K562 (cell line): ENCODE data around the gene ETDA. TPM values are rescaled to one million over a fixed set of nuclear protein-coding genes. Genes with fewer than 3 reads are reported as not detected.

Experiments used
- ATAC-seq: fragments of 200-7000 bp; cut with Tn5 transposase; 3 replicates; pipeline ENCODE4 v1.9.1; 2020; ENCODE audit warnings: moderate library complexity
- BruUV-seq: library from RNA; stranded (reverse); fragments of 400-500 nt; replicated peaks from 2 replicates; lab custom pipeline; 2021; lab: Mats Ljungman, UMichigan
- CTCF ChIA-PET: fragments of 300-600 bp; formaldehyde crosslinking; extraction: SDS; loops from one replicate; lab custom pipeline; 2021; ENCODE audit warnings: low intra/inter-chr PET ratio; lab: Yijun Ruan, JAX
- POLR2A ChIA-PET: fragments of 300-600, 350-650 bp; sonication (Branson Sonifier 250); formaldehyde crosslinking; extraction: SDS; loops from one replicate; lab custom pipeline; 2021; ENCODE audit warnings: antibody characterized with exemption, inconsistent platforms; lab: Yijun Ruan, JAX
- DNase-seq, 4 experiments: peaks; one replicate each; pipeline versions ENCODE4 v3.0.0 to v3.0.0-alpha.2; 2011 to 2018; ENCODE audit warnings: low spot score in 3 of 4, mixed read lengths in 3 of 4; ENCODE audit errors: extremely low read depth in 1 of 4
- FAIRE-seq: peaks from 2 replicates; lab custom pipeline; 2011; peaks lifted over from hg19 to GRCh38; lab: Jason Lieb, UNC
- H2AFZ ChIP-seq: 2 replicates; pipeline ENCODE4 v1.6.0; 2011; ENCODE audit warnings: low read depth, low read length, control low read depth, inconsistent platforms
- H3K27ac ChIP-seq: fragments of 200-600 bp; 3 replicates; pipeline ENCODE4 v1.8.0; 2011; ENCODE audit warnings: low read depth, mild to moderate bottlenecking, control low read depth, inconsistent platforms, low read length, moderate library complexity, mixed read lengths; ENCODE audit errors: extremely low read depth
- H3K27me3 ChIP-seq, 2 experiments: fragments of 300-600 bp in 1 of 2; 2 replicates in 1 of 2; 3 replicates in 1 of 2; pipeline versions ENCODE4 v1.6.0 to v1.8.0; 2011; ENCODE audit warnings: inconsistent platforms in 2 of 2, low read length in 2 of 2, mild to moderate bottlenecking in 1 of 2, mixed read lengths in 1 of 2, moderate library complexity in 1 of 2; ENCODE audit not compliant: control insufficient read depth in 2 of 2, insufficient read depth in 2 of 2
- H3K36me3 ChIP-seq: fragments of 300-600 bp; 3 replicates; pipeline ENCODE4 v1.8.0; 2011; ENCODE audit warnings: mild to moderate bottlenecking, low read length, inconsistent platforms; ENCODE audit not compliant: control insufficient read depth, insufficient read depth
- H3K4me1 ChIP-seq, 2 experiments: fragments of 200-600 bp in 1 of 2; replicated peaks in 1 of 2; 2 replicates in 1 of 2; 3 replicates in 1 of 2; pipeline versions ENCODE4 v1.5.1 to v1.8.0; 2011; ENCODE audit warnings: inconsistent platforms in 2 of 2, low read length in 2 of 2, mild to moderate bottlenecking in 1 of 2, mixed read lengths in 1 of 2, moderate library complexity in 1 of 2; ENCODE audit not compliant: control insufficient read depth in 2 of 2, insufficient read depth in 2 of 2
- H3K4me2 ChIP-seq: 2 replicates; pipeline ENCODE4 v1.6.1; 2011; ENCODE audit warnings: low read length, control low read depth, inconsistent platforms, mixed read lengths; ENCODE audit not compliant: insufficient read depth
- H3K4me3 ChIP-seq: fragments of 200-600 bp; sonication (generic), shearing (Covaris generic); 2 replicates; pipeline ENCODE4 v1.5.1; 2016; ENCODE audit warnings: control low read depth, inconsistent platforms
- H3K79me2 ChIP-seq: fragments of 200-600 bp; 3 replicates; pipeline ENCODE4 v1.8.0; 2011; ENCODE audit warnings: low read length, inconsistent platforms; ENCODE audit not compliant: control insufficient read depth, insufficient read depth
- H3K9ac ChIP-seq, 2 experiments: 2 replicates each; pipeline versions ENCODE4 v1.6.0 to v1.6.1; 2011; ENCODE audit warnings: low read depth in 2 of 2, low read length in 2 of 2, control low read depth in 1 of 2, inconsistent platforms in 1 of 2, mild to moderate bottlenecking in 1 of 2, mixed read lengths in 1 of 2; ENCODE audit not compliant: insufficient read depth in 1 of 2
- H3K9me1 ChIP-seq: one replicate; pipeline ENCODE4 v1.6.0; 2011; ENCODE audit warnings: inconsistent platforms, mild to moderate bottlenecking, low read length, moderate library complexity; ENCODE audit not compliant: control insufficient read depth, insufficient read depth
- H3K9me3 ChIP-seq: replicated peaks from 2 replicates; pipeline ENCODE4 v1.5.1; 2011; ENCODE audit warnings: low read depth, low read length, inconsistent platforms; ENCODE audit not compliant: control insufficient read depth, insufficient read depth
- H4K20me1 ChIP-seq: replicated peaks from 2 replicates; pipeline ENCODE4 v1.6.1; 2011; ENCODE audit warnings: low read length, inconsistent platforms, mixed read lengths; ENCODE audit not compliant: control insufficient read depth, insufficient read depth
- BMI1 ChIP-seq: fragments of 150-350 bp; IDR thresholded peaks from 2 replicates; pipeline ENCODE4 v1.6.1; 2014; ENCODE audit warnings: low read length
- CHD4 ChIP-seq: fragments of 200-600 bp; sonication (generic); IDR thresholded peaks from 3 replicates; pipeline ENCODE4 v1.6.1; 2012; ENCODE audit warnings: low read depth, mild to moderate bottlenecking, mixed read lengths, low read length, inconsistent platforms; ENCODE audit not compliant: insufficient read depth, insufficient replicate concordance, poor library complexity, severe bottlenecking
- CREB5 ChIP-seq: fragments of 250-450 bp; sonication (Bioruptor Pico); IDR thresholded peaks from 2 replicates; pipeline ENCODE4 v1.5.0; 2020; ENCODE audit warnings: mild to moderate bottlenecking
- CTCFL ChIP-seq: IDR thresholded peaks from 2 replicates; pipeline ENCODE4 v1.6.1; 2011; ENCODE audit warnings: borderline replicate concordance, low read depth, mild to moderate bottlenecking, moderate library complexity, low read length; ENCODE audit not compliant: insufficient read depth, poor library complexity, severe bottlenecking
- ESRRA ChIP-seq: fragments of 450-650 bp; IDR thresholded peaks from 2 replicates; pipeline ENCODE4 v1.6.1; 2014; ENCODE audit warnings: low read depth, mild to moderate bottlenecking, moderate library complexity, borderline replicate concordance
- POLR2AphosphoS5 ChIP-seq: IDR thresholded peaks from 2 replicates; pipeline ENCODE4 v1.6.1; 2011; ENCODE audit warnings: mild to moderate bottlenecking, low read depth, low read length, moderate library complexity; ENCODE audit not compliant: control insufficient read depth, insufficient read depth
- RCOR1 ChIP-seq, 2 experiments: IDR thresholded peaks; 2 replicates each; pipeline ENCODE4 v1.6.1; 2012; ENCODE audit warnings: low read depth in 2 of 2, low read length in 2 of 2, borderline replicate concordance in 1 of 2, improper control_type of control experiment in 1 of 2
- TCF7L2 ChIP-seq: fragments of 150-350 bp; IDR thresholded peaks from 2 replicates; pipeline ENCODE4 v1.6.1; 2016; ENCODE audit warnings: low read depth, mild to moderate bottlenecking, low read length, moderate library complexity
- WHSC1 ChIP-seq: IDR thresholded peaks from one replicate; pipeline ENCODE4 v1.6.1; 2012; ENCODE audit warnings: low read length, control low read depth, inconsistent platforms
- ZFP1 ChIP-seq: fragments of 450-650 bp; formaldehyde crosslinking; IDR thresholded peaks from 2 replicates; pipeline ENCODE4 v1.4.0; 2020; ENCODE audit warnings: mild to moderate bottlenecking, mixed read lengths
- ZZZ3 ChIP-seq: fragments of 450-650 bp; IDR thresholded peaks from 2 replicates; pipeline ENCODE4 v1.6.1; 2016; ENCODE audit warnings: antibody characterized with exemption, mild to moderate bottlenecking, moderate library complexity
- WGBS: fragments of 100-300 bp; shearing (Covaris generic); methylation state at CpG from one replicate; pipeline ENCODE4 v1.1.6; 2016; ENCODE audit warnings: low coverage, mixed read lengths; ENCODE audit not compliant: insufficient coverage; ENCODE audit errors: missing lambda C conversion rate; 5-methylcytosine and 5-hydroxymethylcytosine counted together
- in situ Hi-C: fragments of 300-500 bp; cut with MboI; formaldehyde crosslinking; loops from 4 replicates; pipeline ENCODE4 v1.15.0; 2018; ENCODE audit warnings: inconsistent platforms, mixed read lengths
- intact Hi-C: fragments of 100-400 bp; cut with micrococcal nuclease; formaldehyde crosslinking; loops from 2 replicates; pipeline ENCODE4 v1.14.2; 2022
- polyA plus RNA-seq, 8 experiments: library from polyadenylated mRNA; depleted of rRNA in 4 of 8; stranded (reverse) in 5 of 8; unstranded in 3 of 8; fragments of >200 nt; fragmentation: Nextera tagmentation in 2 of 8; fragmentation: Illumina TruSeq in 1 of 8; extraction: Ambion mirVana in 2 of 8; extraction: Trizol in 1 of 8; gene quantifications; 2 replicates each; pipeline versions ENCODE4 v1.2.1 to v1.2.3, GENCODE V29; 2011 to 2014; ENCODE audit warnings: inconsistent platforms in 1 of 8, missing spikeins in 1 of 8
- total RNA-seq, 7 experiments: library from RNA; depleted of rRNA in 6 of 7; stranded (reverse); fragments of >200 nt in 6 of 7; fragmentation: Illumina TruSeq in 2 of 7; extraction: Trizol in 2 of 7; gene quantifications; 2 replicates each; pipeline versions ENCODE4 v1.2.1 to v1.2.3, GENCODE V29; 2011 to 2021; ENCODE audit warnings: low replicate concordance in 1 of 7

ETDA gene
- total and polyA plus RNA-seq, 9 of the 15 experiments (the other 6 are each of a cell fraction or from before 2014, with no cell fraction given): not detected

GRCh38 chrX:135295238-135295943, 43.5 kb downstream of the ETDA start:
- CTCF ChIA-PET: no interaction called here
- POLR2A ChIA-PET: no interaction called here
- BruUV-seq: no TSS peak
- Histone ChIP-seq H3K36me3 (no peaks in the 10 kb centered on the region), H3K27me3 (no peaks in the 10 kb centered on the region), H3K9ac (no peak overlapping the region), H3K9me1 (no peaks in the 10 kb centered on the region), H3K4me2 (no peak overlapping the region), H3K9me3 (no peaks in the 10 kb centered on the region), H3K79me2 (no peaks in the 10 kb centered on the region), H4K20me1 (no peaks in the 10 kb centered on the region), H2AFZ (no peak overlapping the region), H3K4me1 (no peaks in the 10 kb centered on the region), H3K27ac (no peak overlapping the region), H3K4me3 (no peak overlapping the region)
- WGBS: 38% methylated on average over 16 of the region's 26 CpGs
- ATAC-seq (no peak), DNase-seq (no peak), FAIRE-seq (no peak)
- TF ChIP-seq CHD4: no peak
- no peak for TF ChIP-seq CREB5 (CRISPR knock-in tag)
- intact Hi-C loops (no loop called here), in situ Hi-C loops (no loop called here)

GRCh38 chrX:135295944-135296305, 44.1 kb downstream of the ETDA start:
- no peak for TF ChIP-seq WHSC1
- TF ChIP-seq ESRRA: no peak
- TF ChIP-seq RCOR1 (IDR thresholded peaks at IDR 0.05; ENCODE audit: borderline replicate concordance in 1 of 2, low read depth in 2 of 2, low read length in 2 of 2): no peak
- no peak for TF ChIP-seq ZFP1 (CRISPR knock-in tag)
- no peak for TF ChIP-seq BMI1
- no peak for TF ChIP-seq POLR2AphosphoS5
- TF ChIP-seq ZZZ3: no peak
- no peak for TF ChIP-seq TCF7L2
- no peak for TF ChIP-seq CTCFL
- no peaks in the 10 kb centered on the region for H3K9me3 ChIP-seq
- in situ Hi-C loops (no loop called here), intact Hi-C loops (no loop called here)
- CTCF ChIA-PET: no interaction called here
- H3K27me3 ChIP-seq: no peaks in the 10 kb centered on the region
- H3K79me2 ChIP-seq: no peaks in the 10 kb centered on the region
- H3K4me3 ChIP-seq: no peak overlapping the region
- POLR2A ChIA-PET: no interaction called here
- no peak overlapping the region for H3K4me2 ChIP-seq
- no TSS peak for BruUV-seq
- H3K9ac ChIP-seq: no peak overlapping the region
- H3K27ac ChIP-seq: no peak overlapping the region
- H4K20me1 ChIP-seq: no peaks in the 10 kb centered on the region
- no peak overlapping the region for H2AFZ ChIP-seq
- 22% methylated on average over 6 of the region's 10 CpGs for WGBS
- H3K4me1 ChIP-seq: no peaks in the 10 kb centered on the region
- H3K36me3 ChIP-seq: no peaks in the 10 kb centered on the region
- no peak for DNase-seq
- no peak for ATAC-seq
- FAIRE-seq: no peak
- no peaks in the 10 kb centered on the region for H3K9me1 ChIP-seq
